ENCODE measurements around the gene ZFP14.
"Not testable (repeated sequence)": the region's sequence is repeated elsewhere in the genome, so short reads cannot be mapped to it uniquely, and the experiment has no call there.

DNA sequence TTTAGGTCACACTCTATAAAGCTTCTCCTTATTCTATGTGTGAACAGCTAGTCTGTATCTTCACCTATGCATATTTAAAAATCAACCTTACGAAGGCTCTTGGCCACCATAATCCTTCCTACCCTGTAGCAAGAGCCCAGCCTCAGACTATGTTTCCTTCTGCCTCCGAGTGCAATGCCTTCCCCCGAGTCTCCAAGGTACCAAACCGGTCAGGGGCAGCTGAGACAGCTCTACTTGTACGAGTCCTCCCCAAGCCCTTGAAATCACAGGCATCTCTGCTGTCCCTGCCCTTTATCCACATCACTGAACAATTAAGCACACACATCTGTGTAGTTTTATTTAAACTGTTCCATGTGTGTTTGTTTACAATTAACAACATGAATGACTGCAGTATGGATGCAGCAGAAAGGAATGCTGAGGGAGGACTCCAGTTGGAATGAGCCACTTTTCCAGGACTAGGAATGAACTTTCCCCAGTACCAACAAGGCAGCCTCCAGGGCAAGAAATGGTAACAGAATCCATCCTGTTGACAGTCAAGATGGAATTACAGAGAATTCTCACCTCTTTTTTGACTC is 68.5 kb downstream of the ZFP14 start:
- not testable (repeated sequence) for TF ChIP-seq ZNF473 (tag by site-specific recombination; IDR thresholded peaks at IDR 0.05); SETDB1 (IDR thresholded peaks at IDR 0.05; ENCODE audit: insufficient read length, low read length); ZNF274 (IDR thresholded peaks at IDR 0.05; ENCODE audit: low read length); ZNF274 (tag by site-specific recombination; IDR thresholded peaks at IDR 0.05; ENCODE audit: borderline replicate concordance); ZNF335 (tag by site-specific recombination; conservative IDR thresholded peaks at IDR 0.05); ZXDB (tag by site-specific recombination; IDR thresholded peaks at IDR 0.05); ZNF266 (tag by site-specific recombination; IDR thresholded peaks at IDR 0.05; ENCODE audit: low read depth); ZNF138 (tag by site-specific recombination; IDR thresholded peaks at IDR 0.05; ENCODE audit: borderline replicate concordance); ZNF184 (tag by site-specific recombination; IDR thresholded peaks at IDR 0.05)
- TF ChIP-seq, protein P1, sequence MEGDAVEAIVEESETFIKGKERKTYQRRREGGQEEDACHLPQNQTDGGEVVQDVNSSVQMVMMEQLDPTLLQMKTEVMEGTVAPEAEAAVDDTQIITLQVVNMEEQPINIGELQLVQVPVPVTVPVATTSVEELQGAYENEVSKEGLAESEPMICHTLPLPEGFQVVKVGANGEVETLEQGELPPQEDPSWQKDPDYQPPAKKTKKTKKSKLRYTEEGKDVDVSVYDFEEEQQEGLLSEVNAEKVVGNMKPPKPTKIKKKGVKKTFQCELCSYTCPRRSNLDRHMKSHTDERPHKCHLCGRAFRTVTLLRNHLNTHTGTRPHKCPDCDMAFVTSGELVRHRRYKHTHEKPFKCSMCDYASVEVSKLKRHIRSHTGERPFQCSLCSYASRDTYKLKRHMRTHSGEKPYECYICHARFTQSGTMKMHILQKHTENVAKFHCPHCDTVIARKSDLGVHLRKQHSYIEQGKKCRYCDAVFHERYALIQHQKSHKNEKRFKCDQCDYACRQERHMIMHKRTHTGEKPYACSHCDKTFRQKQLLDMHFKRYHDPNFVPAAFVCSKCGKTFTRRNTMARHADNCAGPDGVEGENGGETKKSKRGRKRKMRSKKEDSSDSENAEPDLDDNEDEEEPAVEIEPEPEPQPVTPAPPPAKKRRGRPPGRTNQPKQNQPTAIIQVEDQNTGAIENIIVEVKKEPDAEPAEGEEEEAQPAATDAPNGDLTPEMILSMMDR (tag by site-specific recombination; IDR thresholded peaks at IDR 0.05): not testable (repeated sequence)
- TF ChIP-seq, protein P2, sequence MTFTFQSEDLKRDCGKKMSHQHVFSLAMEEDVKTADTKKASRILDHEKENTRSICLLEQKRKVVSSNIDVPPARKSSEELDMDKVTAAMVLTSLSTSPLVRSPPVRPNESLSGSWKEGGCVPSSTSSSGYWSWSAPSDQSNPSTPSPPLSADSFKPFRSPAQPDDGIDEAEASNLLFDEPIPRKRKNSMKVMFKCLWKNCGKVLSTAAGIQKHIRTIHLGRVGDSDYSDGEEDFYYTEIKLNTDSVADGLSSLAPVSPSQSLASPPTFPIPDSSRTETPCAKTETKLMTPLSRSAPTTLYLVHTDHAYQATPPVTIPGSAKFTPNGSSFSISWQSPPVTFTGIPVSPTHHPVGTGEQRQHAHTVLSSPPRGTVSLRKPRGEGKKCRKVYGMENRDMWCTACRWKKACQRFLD (tag by site-specific recombination; IDR thresholded peaks at IDR 0.05): not testable (repeated sequence)
- TF ChIP-seq, protein P3, sequence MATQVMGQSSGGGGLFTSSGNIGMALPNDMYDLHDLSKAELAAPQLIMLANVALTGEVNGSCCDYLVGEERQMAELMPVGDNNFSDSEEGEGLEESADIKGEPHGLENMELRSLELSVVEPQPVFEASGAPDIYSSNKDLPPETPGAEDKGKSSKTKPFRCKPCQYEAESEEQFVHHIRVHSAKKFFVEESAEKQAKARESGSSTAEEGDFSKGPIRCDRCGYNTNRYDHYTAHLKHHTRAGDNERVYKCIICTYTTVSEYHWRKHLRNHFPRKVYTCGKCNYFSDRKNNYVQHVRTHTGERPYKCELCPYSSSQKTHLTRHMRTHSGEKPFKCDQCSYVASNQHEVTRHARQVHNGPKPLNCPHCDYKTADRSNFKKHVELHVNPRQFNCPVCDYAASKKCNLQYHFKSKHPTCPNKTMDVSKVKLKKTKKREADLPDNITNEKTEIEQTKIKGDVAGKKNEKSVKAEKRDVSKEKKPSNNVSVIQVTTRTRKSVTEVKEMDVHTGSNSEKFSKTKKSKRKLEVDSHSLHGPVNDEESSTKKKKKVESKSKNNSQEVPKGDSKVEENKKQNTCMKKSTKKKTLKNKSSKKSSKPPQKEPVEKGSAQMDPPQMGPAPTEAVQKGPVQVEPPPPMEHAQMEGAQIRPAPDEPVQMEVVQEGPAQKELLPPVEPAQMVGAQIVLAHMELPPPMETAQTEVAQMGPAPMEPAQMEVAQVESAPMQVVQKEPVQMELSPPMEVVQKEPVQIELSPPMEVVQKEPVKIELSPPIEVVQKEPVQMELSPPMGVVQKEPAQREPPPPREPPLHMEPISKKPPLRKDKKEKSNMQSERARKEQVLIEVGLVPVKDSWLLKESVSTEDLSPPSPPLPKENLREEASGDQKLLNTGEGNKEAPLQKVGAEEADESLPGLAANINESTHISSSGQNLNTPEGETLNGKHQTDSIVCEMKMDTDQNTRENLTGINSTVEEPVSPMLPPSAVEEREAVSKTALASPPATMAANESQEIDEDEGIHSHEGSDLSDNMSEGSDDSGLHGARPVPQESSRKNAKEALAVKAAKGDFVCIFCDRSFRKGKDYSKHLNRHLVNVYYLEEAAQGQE (tag by site-specific recombination; IDR thresholded peaks at IDR 0.05): not testable (repeated sequence)
- TF ChIP-seq, protein P4, sequence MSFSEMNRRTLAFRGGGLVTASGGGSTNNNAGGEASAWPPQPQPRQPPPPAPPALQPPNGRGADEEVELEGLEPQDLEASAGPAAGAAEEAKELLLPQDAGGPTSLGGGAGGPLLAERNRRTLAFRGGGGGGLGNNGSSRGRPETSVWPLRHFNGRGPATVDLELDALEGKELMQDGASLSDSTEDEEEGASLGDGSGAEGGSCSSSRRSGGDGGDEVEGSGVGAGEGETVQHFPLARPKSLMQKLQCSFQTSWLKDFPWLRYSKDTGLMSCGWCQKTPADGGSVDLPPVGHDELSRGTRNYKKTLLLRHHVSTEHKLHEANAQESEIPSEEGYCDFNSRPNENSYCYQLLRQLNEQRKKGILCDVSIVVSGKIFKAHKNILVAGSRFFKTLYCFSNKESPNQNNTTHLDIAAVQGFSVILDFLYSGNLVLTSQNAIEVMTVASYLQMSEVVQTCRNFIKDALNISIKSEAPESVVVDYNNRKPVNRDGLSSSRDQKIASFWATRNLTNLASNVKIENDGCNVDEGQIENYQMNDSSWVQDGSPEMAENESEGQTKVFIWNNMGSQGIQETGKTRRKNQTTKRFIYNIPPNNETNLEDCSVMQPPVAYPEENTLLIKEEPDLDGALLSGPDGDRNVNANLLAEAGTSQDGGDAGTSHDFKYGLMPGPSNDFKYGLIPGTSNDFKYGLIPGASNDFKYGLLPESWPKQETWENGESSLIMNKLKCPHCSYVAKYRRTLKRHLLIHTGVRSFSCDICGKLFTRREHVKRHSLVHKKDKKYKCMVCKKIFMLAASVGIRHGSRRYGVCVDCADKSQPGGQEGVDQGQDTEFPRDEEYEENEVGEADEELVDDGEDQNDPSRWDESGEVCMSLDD (tag by site-specific recombination; IDR thresholded peaks at IDR 0.05): not testable (repeated sequence)
